ENCODE measurements around the gene GMEB2.
"Not testable (repeated sequence)": the region's sequence is repeated elsewhere in the genome, so short reads cannot be mapped to it uniquely, and the experiment has no call there.

Gene GMEB2

DNA sequence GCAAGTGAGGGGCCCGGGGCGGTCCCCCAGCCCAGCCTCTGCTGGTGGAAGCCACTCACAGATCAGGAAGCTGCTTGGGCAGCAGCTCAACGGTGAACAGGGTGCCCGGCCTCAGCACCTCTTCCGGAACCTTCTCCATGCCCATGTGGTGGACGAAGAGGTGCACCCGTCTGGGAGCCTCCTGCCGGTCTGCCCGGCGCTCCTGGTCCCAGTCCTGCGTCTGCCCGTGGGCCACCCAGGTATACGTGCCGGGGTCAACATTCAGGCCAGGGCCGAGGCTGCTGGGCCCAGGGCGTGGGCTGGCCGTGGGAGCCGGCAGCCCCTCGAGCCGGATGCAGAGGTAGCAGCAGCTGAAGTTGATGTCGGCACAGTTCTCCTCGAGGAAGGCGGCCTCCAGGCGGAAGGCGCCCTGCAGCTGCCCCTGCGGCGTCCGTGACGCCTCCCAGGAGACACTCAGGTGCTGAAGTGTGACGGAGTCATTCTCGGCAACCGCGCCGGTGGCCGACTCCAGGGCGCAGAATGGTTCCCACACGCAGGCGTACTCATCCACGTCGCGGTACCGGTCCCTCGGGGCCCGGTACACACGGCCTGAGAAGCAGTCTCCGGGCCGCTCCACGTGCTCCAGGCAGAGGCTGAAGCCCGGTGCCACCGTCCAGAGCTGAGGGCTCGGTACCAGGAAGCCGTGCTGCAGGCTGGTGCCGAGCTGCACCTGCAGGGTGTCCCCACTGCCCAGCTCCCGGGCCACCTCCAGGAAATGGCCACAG, 64.3 kb downstream of the GMEB2 start:
- Histone ChIP-seq H3K9ac (no peak overlapping the region), H2AFZ (ENCODE audit: low read depth) (no peak overlapping the region), H3K79me2 (ENCODE audit: insufficient read depth, low read depth) (no peaks in the 10 kb centered on the region), H3K4me1 (ENCODE audit: low read depth, poor library complexity, severe bottlenecking) (peaks cover 4% of the 10 kb centered on the region), H3K27ac (no peak overlapping the region), H3K4me2 (no peak overlapping the region), H4K20me1 (ENCODE audit: insufficient read depth) (no peaks in the 10 kb centered on the region), H3K4me3 (IDR thresholded peaks at IDR 0.05; ENCODE audit: insufficient read depth, low read depth, low read length) (no peak overlapping the region), H3K27me3 (ENCODE audit: insufficient read depth, low read depth) (peaks cover 3% of the 10 kb centered on the region; the same call in 1 of the 2 replicates), H3K36me3 (ENCODE audit: insufficient read depth) (no peaks in the 10 kb centered on the region)
- TF ChIP-seq, protein P1, sequence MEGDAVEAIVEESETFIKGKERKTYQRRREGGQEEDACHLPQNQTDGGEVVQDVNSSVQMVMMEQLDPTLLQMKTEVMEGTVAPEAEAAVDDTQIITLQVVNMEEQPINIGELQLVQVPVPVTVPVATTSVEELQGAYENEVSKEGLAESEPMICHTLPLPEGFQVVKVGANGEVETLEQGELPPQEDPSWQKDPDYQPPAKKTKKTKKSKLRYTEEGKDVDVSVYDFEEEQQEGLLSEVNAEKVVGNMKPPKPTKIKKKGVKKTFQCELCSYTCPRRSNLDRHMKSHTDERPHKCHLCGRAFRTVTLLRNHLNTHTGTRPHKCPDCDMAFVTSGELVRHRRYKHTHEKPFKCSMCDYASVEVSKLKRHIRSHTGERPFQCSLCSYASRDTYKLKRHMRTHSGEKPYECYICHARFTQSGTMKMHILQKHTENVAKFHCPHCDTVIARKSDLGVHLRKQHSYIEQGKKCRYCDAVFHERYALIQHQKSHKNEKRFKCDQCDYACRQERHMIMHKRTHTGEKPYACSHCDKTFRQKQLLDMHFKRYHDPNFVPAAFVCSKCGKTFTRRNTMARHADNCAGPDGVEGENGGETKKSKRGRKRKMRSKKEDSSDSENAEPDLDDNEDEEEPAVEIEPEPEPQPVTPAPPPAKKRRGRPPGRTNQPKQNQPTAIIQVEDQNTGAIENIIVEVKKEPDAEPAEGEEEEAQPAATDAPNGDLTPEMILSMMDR (conservative IDR thresholded peaks at IDR 0.05; ENCODE audit: low read depth, low read length) = no peak

DNA sequence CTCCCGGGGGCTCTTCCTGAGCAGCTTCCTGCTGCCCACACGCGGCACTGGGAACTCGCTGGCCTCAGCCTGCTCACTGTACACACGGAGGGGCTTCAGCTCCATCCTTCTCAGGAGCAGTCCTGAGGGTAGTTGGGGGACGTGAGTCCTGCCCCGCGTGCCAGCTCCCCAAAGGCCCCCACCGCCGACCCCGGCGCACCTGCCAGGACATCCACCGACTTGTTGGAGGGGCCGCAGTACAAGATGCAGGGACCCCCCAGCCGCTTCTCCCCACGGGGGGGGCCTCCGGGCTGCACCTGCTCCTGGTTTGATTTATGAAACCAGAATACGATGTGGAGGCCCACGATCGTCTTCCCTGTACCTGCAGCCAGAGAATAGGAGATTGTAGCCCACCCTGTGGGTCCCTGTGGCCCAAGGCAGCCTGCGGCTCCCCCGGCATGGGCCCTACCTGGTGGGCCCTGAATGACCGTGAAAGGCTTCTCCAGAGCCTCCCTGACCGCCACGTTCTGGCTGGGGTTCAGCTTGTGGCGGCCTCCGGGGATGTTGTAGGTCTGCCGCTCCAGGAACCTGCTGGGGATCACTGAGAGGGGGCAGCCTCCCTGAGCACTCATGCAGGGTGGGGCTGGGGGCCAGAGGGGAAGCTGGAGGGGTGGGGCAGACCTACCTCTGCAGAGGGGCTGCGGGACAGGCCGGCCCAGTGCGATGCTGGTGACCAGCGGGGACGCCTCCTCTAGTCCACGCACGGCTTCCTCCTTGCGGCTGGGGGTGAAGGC, 65.1 kb downstream of the GMEB2 start:
- H3K36me3 ChIP-seq (ENCODE audit: insufficient read depth) = no peaks in the 10 kb centered on the region
- H4K20me1 ChIP-seq (ENCODE audit: insufficient read depth) = no peaks in the 10 kb centered on the region
- no peaks in the 10 kb centered on the region for H3K4me1 ChIP-seq (ENCODE audit: low read depth, poor library complexity, severe bottlenecking)
- H3K4me3 ChIP-seq (IDR thresholded peaks at IDR 0.05; ENCODE audit: insufficient read depth, low read depth, low read length) = no peak overlapping the region
- H3K79me2 ChIP-seq (ENCODE audit: insufficient read depth, low read depth) = no peaks in the 10 kb centered on the region
- no peak overlapping the region for H3K27ac ChIP-seq
- peaks cover 7% of the 10 kb centered on the region; the same call in 1 of the 2 replicates for H3K27me3 ChIP-seq (ENCODE audit: insufficient read depth, low read depth)
- no peak overlapping the region for H3K4me2 ChIP-seq
- H2AFZ ChIP-seq (ENCODE audit: low read depth) = no peak overlapping the region
- no peak overlapping the region for H3K9ac ChIP-seq
- TF ChIP-seq, protein P1 (conservative IDR thresholded peaks at IDR 0.05; ENCODE audit: low read depth, low read length) = no peak

DNA sequence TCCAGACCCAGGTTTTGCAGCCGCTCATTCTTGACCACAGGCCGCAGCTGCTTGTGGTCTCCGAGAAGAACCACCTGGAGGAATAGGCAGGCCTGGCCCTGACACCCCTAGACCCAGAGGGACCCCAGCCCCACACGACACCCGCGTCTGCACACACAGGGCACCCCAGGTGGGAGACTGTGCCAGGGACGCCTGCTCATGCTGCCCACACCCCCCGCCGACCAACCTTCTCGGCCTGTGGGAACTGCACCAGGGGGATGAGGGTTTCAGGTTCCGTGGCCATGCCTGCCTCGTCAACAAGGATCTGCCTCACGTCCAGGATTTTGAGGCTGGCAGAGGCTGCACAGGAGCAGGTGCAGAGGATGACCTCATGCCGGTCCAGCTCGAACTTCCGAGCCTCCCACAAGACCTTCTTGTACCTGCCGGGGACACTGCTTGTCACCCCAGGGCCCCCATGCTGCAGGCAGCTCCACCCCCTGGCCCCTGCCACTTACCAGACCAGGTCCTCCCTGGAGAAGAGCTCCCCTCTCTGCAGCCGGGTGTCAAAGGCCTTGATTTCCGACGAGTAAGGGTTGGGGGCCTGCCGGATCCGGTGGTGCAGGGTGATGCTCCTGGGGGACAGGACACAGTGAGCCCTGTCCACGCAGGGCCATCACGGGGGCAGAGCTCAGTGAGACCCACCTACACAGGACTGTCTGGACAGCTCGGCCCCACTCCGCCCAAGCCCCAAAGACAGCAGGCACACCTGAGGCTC, 65.9 kb downstream of the GMEB2 start:
- no peaks in the 10 kb centered on the region for H4K20me1 ChIP-seq (ENCODE audit: insufficient read depth)
- H2AFZ ChIP-seq (ENCODE audit: low read depth) = no peak overlapping the region
- H3K9ac ChIP-seq = no peak overlapping the region
- no peak overlapping the region for H3K27ac ChIP-seq
- H3K4me3 ChIP-seq (IDR thresholded peaks at IDR 0.05; ENCODE audit: insufficient read depth, low read depth, low read length) = no peak overlapping the region
- no peak overlapping the region for H3K4me2 ChIP-seq
- no peaks in the 10 kb centered on the region for H3K79me2 ChIP-seq (ENCODE audit: insufficient read depth, low read depth)
- peaks cover 13% of the 10 kb centered on the region; the same call in 1 of the 2 replicates for H3K27me3 ChIP-seq (ENCODE audit: insufficient read depth, low read depth)
- no peaks in the 10 kb centered on the region for H3K4me1 ChIP-seq (ENCODE audit: low read depth, poor library complexity, severe bottlenecking)
- no peaks in the 10 kb centered on the region for H3K36me3 ChIP-seq (ENCODE audit: insufficient read depth)
- TF ChIP-seq, protein P1 (conservative IDR thresholded peaks at IDR 0.05; ENCODE audit: low read depth, low read length) = no peak

DNA sequence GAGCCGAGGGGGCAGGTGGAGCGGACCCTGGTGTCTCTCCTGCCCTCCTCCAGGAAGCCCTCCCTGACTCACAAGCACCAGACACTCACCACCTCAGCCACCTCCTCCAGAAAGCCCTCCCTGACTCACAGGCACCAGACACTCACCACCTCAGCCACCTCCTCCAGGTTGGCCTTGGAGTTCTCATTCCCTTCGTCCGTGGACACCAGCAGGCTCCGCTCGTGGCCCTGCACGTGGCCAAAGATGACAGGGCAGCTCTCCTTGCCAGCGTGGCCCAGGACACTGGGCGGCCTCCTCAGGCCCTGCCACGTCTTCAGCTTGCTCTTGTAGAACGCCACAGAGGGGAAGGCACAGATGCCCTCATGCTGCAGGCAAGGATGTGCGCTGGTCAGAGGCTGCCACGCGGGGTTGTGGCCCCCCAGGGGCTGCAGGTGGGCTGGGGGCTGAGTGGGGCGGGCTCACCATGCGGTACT, 66.5 kb downstream of the GMEB2 start:
- H3K27me3 ChIP-seq (ENCODE audit: insufficient read depth, low read depth) = peaks cover 19% of the 10 kb centered on the region
- H3K79me2 ChIP-seq (ENCODE audit: insufficient read depth, low read depth) = no peaks in the 10 kb centered on the region
- no peak overlapping the region for H3K27ac ChIP-seq
- no peaks in the 10 kb centered on the region for H3K36me3 ChIP-seq (ENCODE audit: insufficient read depth)
- no peak overlapping the region for H2AFZ ChIP-seq (ENCODE audit: low read depth)
- TF ChIP-seq, protein P1 (conservative IDR thresholded peaks at IDR 0.05; ENCODE audit: low read depth, low read length) = no peak
- H3K9ac ChIP-seq = no peak overlapping the region
- no peaks in the 10 kb centered on the region for H4K20me1 ChIP-seq (ENCODE audit: insufficient read depth)
- H3K4me1 ChIP-seq (ENCODE audit: low read depth, poor library complexity, severe bottlenecking) = no peaks in the 10 kb centered on the region
- H3K4me2 ChIP-seq = no peak overlapping the region
- no peak overlapping the region for H3K4me3 ChIP-seq (IDR thresholded peaks at IDR 0.05; ENCODE audit: insufficient read depth, low read depth, low read length)

DNA sequence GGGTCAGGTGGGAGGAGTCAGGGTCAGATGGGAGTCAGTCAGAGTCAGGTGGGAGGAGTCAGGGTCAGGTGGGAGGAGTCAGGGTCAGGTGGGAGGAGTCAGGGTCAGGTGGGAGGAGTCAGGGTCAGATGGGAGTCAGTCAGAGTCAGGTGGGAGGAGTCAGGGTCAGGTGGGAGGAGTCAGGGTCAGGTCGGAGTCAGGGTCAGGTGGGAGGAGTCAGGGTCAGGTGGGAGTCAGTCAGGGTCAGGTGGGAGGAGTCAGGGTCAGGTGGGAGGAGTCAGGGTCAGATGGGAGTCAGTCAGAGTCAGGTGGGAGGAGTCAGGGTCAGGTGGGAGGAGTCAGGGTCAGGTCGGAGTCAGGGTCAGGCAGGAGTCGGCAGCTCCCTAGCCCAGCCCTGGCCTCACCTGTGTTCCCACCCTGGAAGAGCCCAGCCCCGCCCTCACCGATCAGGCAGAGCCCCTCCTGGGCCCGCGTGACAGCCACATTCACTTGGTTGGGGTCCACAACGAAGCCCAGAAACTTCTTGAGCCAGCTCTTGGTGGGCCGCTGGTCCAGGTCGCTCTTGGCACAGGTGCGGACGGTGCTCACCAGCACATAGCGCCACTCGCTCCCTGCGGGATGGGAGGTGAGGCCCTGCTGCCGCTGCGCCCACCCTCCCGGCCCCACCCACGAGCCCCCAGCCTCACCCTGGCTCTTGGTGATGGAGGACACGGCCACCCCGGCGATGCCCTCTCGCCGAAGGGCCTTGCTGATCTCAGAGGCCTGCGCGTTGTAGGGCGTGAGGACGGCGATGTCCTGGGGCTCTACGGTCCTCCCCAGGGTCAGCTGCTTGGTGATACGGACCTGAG, 67.2 kb downstream of the GMEB2 start:
- not testable (repeated sequence) for H4K20me1 ChIP-seq (ENCODE audit: insufficient read depth); H3K79me2 ChIP-seq (ENCODE audit: insufficient read depth, low read depth); H3K4me3 ChIP-seq (IDR thresholded peaks at IDR 0.05; ENCODE audit: insufficient read depth, low read depth, low read length); H3K9ac ChIP-seq; H3K4me2 ChIP-seq; H3K27ac ChIP-seq; H2AFZ ChIP-seq (ENCODE audit: low read depth); H3K4me1 ChIP-seq (ENCODE audit: low read depth, poor library complexity, severe bottlenecking); H3K36me3 ChIP-seq (ENCODE audit: insufficient read depth)
- peaks cover 25% of the 10 kb centered on the region for H3K27me3 ChIP-seq (ENCODE audit: insufficient read depth, low read depth)

All from KMS-11 (cell line).